ENCODE results near the gene PTH2R.

Gene PTH2R, protein sequence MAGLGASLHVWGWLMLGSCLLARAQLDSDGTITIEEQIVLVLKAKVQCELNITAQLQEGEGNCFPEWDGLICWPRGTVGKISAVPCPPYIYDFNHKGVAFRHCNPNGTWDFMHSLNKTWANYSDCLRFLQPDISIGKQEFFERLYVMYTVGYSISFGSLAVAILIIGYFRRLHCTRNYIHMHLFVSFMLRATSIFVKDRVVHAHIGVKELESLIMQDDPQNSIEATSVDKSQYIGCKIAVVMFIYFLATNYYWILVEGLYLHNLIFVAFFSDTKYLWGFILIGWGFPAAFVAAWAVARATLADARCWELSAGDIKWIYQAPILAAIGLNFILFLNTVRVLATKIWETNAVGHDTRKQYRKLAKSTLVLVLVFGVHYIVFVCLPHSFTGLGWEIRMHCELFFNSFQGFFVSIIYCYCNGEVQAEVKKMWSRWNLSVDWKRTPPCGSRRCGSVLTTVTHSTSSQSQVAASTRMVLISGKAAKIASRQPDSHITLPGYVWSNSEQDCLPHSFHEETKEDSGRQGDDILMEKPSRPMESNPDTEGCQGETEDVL

DNA sequence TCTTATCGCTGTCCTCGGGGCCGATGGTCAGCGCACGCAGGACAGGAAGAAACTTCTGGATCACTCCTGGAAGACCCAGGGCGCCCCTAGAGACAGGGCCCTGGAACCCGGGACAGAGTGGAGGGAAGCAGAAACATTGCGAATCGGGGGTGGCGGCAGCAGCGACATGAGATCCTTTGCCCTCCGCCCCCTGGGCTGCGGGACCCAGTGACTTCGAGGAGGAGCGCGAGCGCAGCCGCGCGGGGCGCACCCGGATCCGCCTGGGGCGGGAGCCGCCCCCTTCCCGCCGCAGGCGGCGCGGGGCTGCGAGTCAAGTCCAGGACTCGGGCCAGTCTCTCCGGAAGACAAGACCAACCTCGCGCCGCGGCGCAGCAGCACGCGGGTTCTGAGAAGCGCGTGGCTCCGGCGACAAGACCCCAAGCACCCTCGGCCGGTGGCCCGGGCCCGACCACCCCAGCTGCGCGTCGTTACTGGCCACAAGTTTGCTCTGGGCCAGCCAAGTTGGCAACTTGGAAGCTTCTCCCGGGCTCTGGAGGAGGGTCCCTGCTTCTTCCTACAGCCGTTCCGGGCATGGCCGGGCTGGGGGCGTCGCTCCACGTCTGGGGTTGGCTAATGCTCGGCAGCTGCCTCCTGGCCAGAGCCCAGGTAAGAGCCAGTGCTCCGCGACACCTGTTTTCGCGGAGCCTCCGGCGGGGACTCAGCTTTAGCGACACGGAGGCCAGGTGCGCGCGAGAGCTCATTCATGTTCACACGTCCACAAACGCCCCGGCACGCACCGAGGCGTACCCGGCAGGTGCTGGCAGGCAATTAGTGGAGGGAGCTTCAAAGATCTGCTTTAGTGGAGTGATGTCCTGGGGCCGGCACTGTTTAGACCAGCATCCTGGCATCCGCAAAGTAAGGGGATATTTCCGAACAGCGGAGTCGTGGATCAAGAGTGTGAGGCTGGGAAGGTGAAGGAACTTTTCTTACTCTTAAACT is at the start of gene PTH2R:
Gene PTH2R, plus strand, starts transcription at position 319 of the 978 bp plus-strand sequence. Its CDS starts 252 bp downstream, at position 571.
- CTCF ChIA-PET = interaction anchor here (0.6 to 1.5 kb wide), 9 partner anchors 12 to 1491 kb away, joined by 3 to 7 read pairs (median 4); no protein-coding TSS in a partner anchor

DNA sequence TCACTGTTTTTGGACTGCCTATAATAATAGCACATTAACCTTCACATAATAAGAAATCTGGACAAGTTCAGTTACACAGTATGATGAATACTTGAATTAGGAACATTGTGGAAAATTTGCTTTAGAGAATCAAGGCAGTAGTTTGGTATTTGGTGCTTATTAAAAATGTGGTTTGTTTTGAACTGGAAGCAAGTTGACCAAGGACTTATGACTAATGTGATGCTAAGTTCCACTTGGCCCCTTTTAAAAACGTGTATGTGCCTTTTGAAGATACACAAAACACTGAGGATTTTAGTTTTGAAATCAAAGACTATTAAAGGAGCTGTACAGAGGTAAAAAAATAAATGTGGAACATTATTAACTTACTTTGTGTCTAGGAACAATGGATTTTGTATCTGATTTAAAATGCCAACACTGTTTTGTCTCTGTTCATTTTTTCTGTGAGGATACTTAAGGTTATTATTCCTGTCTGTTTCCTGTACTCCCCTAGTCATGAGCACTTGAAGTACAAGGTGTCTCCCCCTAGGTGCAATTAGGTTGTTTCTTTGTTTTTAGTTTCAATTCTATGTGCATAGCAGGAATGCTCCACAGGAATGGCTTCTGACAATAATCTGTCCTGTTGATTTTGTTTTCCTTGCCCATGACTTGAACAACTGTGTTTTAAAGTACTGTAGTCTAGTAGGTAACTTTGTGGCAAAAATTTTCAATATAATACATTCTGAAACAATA is 49.6 kb upstream of the PTH2R start:
- POLR2A ChIA-PET = no interaction called here
- TF ChIP-seq ARNT (IDR thresholded peaks at IDR 0.05) (no peak), LEF1 (IDR thresholded peaks at IDR 0.05; ENCODE audit: borderline replicate concordance) (no peak), CTBP1 (IDR thresholded peaks at IDR 0.05; ENCODE audit: borderline replicate concordance) (no peak), TARDBP (IDR thresholded peaks at IDR 0.05) (no peak), FOXK2 (IDR thresholded peaks at IDR 0.05) (no peak), NFRKB (IDR thresholded peaks at IDR 0.05) (no peak), ELF4 (IDR thresholded peaks at IDR 0.05) (no peak), FOXA1 (IDR thresholded peaks at IDR 0.05) (no peak), SUZ12 (IDR thresholded peaks at IDR 0.05) (no peak), BHLHE40 (IDR thresholded peaks at IDR 0.05; ENCODE audit: borderline replicate concordance) (no peak), ZNF384 (IDR thresholded peaks at IDR 0.05) (no peak), SP1 (IDR thresholded peaks at IDR 0.05) (no peak), HDGF (IDR thresholded peaks at IDR 0.05; ENCODE audit: borderline replicate concordance) (no peak), FOXM1 (IDR thresholded peaks at IDR 0.05; ENCODE audit: borderline replicate concordance) (no peak), L3MBTL2 (conservative IDR thresholded peaks at IDR 0.05) (no peak)
- TF ChIP-seq, protein P1, sequence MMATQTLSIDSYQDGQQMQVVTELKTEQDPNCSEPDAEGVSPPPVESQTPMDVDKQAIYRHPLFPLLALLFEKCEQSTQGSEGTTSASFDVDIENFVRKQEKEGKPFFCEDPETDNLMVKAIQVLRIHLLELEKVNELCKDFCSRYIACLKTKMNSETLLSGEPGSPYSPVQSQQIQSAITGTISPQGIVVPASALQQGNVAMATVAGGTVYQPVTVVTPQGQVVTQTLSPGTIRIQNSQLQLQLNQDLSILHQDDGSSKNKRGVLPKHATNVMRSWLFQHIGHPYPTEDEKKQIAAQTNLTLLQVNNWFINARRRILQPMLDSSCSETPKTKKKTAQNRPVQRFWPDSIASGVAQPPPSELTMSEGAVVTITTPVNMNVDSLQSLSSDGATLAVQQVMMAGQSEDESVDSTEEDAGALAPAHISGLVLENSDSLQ (IDR thresholded peaks at IDR 0.05) = no peak
- CTCF ChIA-PET = no interaction called here
- DNase-seq (ENCODE audit: extremely low spot score) = no peak

More for the DNA sequence above, at the start of gene PTH2R:
- no peak for TF ChIP-seq CTBP1 (IDR thresholded peaks at IDR 0.05; ENCODE audit: borderline replicate concordance)
- TF ChIP-seq TARDBP (IDR thresholded peaks at IDR 0.05) = no peak
- TF ChIP-seq L3MBTL2 (conservative IDR thresholded peaks at IDR 0.05) = no peak
- no peak for TF ChIP-seq SP1 (IDR thresholded peaks at IDR 0.05)
- peak; percentile 18 for DNase-seq (ENCODE audit: extremely low spot score)
- POLR2A ChIA-PET = no interaction called here

GRCh38 chr2:208358758-208359631 is 47.6 kb upstream of the PTH2R start:
- ChIA-PET POLR2A (no interaction called here), CTCF (interaction anchor here (1.0 kb wide), 1 partner anchor 15 kb away, joined by 3 read pairs; no protein-coding TSS in a partner anchor)
- TF ChIP-seq SUZ12 (IDR thresholded peaks at IDR 0.05) (no peak), BHLHE40 (IDR thresholded peaks at IDR 0.05; ENCODE audit: borderline replicate concordance) (no peak), TARDBP (IDR thresholded peaks at IDR 0.05) (no peak), FOXK2 (IDR thresholded peaks at IDR 0.05) (no peak), ARNT (IDR thresholded peaks at IDR 0.05) (no peak), SP1 (IDR thresholded peaks at IDR 0.05) (no peak), ELF4 (IDR thresholded peaks at IDR 0.05) (no peak)
- TF ChIP-seq, protein P1 (IDR thresholded peaks at IDR 0.05) = no peak
- no peak for DNase-seq (ENCODE audit: extremely low spot score)

DNA sequence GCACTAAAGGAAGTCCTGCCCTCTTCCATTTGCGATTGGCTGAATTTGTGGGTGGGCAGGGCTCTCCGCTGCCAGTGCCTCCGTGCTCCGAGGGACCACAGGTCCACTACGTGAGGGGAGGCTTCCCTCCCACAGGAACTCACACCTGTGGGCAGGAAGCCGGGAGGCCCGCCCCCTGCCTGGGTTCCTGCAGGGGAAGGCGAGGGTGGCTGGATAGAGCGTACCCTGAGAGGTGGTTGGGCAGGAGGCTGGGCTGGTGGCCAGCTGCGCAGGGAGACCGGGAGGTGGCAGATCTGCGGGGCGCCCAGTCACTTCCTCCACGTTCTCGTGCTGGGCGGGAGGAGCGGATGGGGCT is 47.0 kb upstream of the PTH2R start:
- no peak for DNase-seq (ENCODE audit: extremely low spot score)
- ChIA-PET POLR2A (no interaction called here), CTCF (no interaction called here)
- TF ChIP-seq HDGF (IDR thresholded peaks at IDR 0.05; ENCODE audit: borderline replicate concordance) = no peak
- TF ChIP-seq CTBP1 (IDR thresholded peaks at IDR 0.05; ENCODE audit: borderline replicate concordance) = no peak
- TF ChIP-seq ZNF384 (IDR thresholded peaks at IDR 0.05) = no peak
- no peak for TF ChIP-seq L3MBTL2 (conservative IDR thresholded peaks at IDR 0.05)
- TF ChIP-seq FOXM1 (IDR thresholded peaks at IDR 0.05; ENCODE audit: borderline replicate concordance) = no peak
- TF ChIP-seq LEF1 (IDR thresholded peaks at IDR 0.05; ENCODE audit: borderline replicate concordance) = no peak
- TF ChIP-seq, protein P1 (IDR thresholded peaks at IDR 0.05) = no peak

Measured in HEK293T (cell line).